ENCODE data around the gene FARP1.

DNA sequence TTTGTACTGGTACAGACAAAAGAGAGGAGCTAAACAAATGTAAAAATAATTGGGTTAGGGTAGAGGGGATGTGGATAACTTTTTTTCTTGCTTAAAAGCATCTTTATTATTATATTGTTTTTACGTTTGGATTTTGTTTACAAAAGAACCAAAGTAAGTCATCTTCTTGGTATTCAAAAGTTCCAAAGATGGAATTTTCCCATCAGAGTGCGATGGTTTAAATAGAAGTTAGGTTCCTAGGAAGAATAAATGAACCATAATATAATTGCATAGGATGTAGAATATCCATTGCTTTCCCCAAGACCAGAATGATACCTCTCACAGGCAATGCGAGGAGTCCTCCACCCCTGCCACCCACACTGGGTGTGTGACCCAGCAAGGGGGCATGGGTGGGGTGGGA, 133.6 kb downstream of the FARP1 start:
- TF ChIP-seq, protein P1, sequence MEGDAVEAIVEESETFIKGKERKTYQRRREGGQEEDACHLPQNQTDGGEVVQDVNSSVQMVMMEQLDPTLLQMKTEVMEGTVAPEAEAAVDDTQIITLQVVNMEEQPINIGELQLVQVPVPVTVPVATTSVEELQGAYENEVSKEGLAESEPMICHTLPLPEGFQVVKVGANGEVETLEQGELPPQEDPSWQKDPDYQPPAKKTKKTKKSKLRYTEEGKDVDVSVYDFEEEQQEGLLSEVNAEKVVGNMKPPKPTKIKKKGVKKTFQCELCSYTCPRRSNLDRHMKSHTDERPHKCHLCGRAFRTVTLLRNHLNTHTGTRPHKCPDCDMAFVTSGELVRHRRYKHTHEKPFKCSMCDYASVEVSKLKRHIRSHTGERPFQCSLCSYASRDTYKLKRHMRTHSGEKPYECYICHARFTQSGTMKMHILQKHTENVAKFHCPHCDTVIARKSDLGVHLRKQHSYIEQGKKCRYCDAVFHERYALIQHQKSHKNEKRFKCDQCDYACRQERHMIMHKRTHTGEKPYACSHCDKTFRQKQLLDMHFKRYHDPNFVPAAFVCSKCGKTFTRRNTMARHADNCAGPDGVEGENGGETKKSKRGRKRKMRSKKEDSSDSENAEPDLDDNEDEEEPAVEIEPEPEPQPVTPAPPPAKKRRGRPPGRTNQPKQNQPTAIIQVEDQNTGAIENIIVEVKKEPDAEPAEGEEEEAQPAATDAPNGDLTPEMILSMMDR (conservative IDR thresholded peaks at IDR 0.05) = no peak
- TF ChIP-seq ZFX (IDR thresholded peaks at IDR 0.05) = no peak

All from C4-2B (cell line).